Amygdala (tissue), 56 donors: ENCODE results near the gene PSMB7.
A peak's percentile ranks its signal among the peaks of the same experiment; 100 is the strongest.

Source experiments
- DNase-seq, 56 donors: peaks; one replicate each; lab custom pipeline; 2025; lab: John Stamatoyannopoulos, UW

Gene PSMB7

GRCh38 chr9:124415102-124415851, at the start of gene PSMB7:
Gene PSMB7, minus strand, starts transcription at chr9:124415442. Its CDS starts 17 bp downstream, at chr9:124415425.
- peak; percentile 51 to 96 (median 89) for DNase-seq

- DNase-seq: no peak
Measured at GRCh38 chr9:124462739-124463138, 47.5 kb upstream of the PSMB7 start.

- no peak for DNase-seq
Measured at GRCh38 chr9:124458441-124458840, 43.2 kb upstream of the PSMB7 start.

- DNase-seq: no peak
Measured at GRCh38 chr9:124457887-124458431, 42.7 kb upstream of the PSMB7 start.

- DNase-seq: no peak
Measured at GRCh38 chr9:124457079-124457886, 42.0 kb upstream of the PSMB7 start.

- no peak for DNase-seq
Measured at GRCh38 chr9:124456341-124457078, 41.3 kb upstream of the PSMB7 start.

GRCh38 chr9:124455820-124456219, 40.6 kb upstream of the PSMB7 start:
- no peak for DNase-seq

GRCh38 chr9:124454791-124455443, 39.7 kb upstream of the PSMB7 start:
- DNase-seq: no peak

- DNase-seq: no peak
Measured at GRCh38 chr9:124454296-124454695, 39.1 kb upstream of the PSMB7 start.

GRCh38 chr9:124453586-124454191, 38.4 kb upstream of the PSMB7 start:
- no peak for DNase-seq

- DNase-seq: no peak
Measured at GRCh38 chr9:124452841-124453585, 37.8 kb upstream of the PSMB7 start.

GRCh38 chr9:124452326-124452725, 37.1 kb upstream of the PSMB7 start:
- DNase-seq: no peak

- DNase-seq: no peak
Measured at GRCh38 chr9:124450931-124451661, 35.9 kb upstream of the PSMB7 start.

- peak in 1 of 56 donors; percentile 23 for DNase-seq
Measured at GRCh38 chr9:124450241-124450924, 35.1 kb upstream of the PSMB7 start, which contains the start of gene ADGRD2. Gene ADGRD2, plus strand, starts transcription at chr9:124450451. Its CDS starts 1,216 bp downstream, at chr9:124451667.

GRCh38 chr9:124449381-124450151, 34.3 kb upstream of the PSMB7 start:
- no peak for DNase-seq

- DNase-seq: peak in 2 of 56 donors; percentile 10
Measured at GRCh38 chr9:124448019-124448418, 32.8 kb upstream of the PSMB7 start.

GRCh38 chr9:124447297-124447661, 32.0 kb upstream of the PSMB7 start:
- no peak for DNase-seq
